Activated CD4-positive, alpha-beta T cell treated with anti-CD3 and anti-CD28 coated beads for 48 hours (primary cell): ENCODE results near the gene CST9L.

Experiments
- DNase-seq: peaks from one replicate; pipeline ENCODE4 v3.0.0-alpha.2; 2020

Gene CST9L

GRCh38 chr20:23568320-23568970, at the start of gene CST9L:
TSS of gene CST9L (minus strand) at chr20:23568484. CDS start at chr20:23568450, 34 bp downstream.
- no peak for DNase-seq

DNA sequence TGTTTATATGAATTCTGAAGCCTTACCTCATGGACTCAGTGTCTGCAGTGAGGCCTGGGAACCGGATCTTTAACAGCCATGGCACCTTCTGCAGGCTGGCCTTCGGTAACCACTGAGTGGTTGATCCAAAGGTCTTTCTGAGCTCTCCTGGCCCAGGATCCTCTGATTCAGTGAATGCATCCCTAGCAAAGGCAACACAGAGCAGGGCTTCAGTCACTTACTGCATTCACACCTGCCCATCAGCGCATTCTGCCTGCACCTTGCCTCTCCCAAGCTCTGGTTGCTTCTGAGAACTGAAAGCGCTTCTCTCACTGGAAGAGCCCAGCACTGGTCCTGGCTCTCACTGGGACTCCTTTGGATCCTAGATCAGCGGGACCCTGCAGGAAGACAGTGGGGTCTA, 45.9 kb upstream of the CST9L start:
- no peak for DNase-seq

GRCh38 chr20:23613676-23614075, 45.4 kb upstream of the CST9L start:
- DNase-seq, result no peak

GRCh38 chr20:23612396-23612795, 44.1 kb upstream of the CST9L start:
- no peak for DNase-seq

GRCh38 chr20:23609486-23610109, 41.3 kb upstream of the CST9L start:
- DNase-seq, result no peak

GRCh38 chr20:23608251-23608846, 40.1 kb upstream of the CST9L start:
- DNase-seq, result no peak

DNA sequence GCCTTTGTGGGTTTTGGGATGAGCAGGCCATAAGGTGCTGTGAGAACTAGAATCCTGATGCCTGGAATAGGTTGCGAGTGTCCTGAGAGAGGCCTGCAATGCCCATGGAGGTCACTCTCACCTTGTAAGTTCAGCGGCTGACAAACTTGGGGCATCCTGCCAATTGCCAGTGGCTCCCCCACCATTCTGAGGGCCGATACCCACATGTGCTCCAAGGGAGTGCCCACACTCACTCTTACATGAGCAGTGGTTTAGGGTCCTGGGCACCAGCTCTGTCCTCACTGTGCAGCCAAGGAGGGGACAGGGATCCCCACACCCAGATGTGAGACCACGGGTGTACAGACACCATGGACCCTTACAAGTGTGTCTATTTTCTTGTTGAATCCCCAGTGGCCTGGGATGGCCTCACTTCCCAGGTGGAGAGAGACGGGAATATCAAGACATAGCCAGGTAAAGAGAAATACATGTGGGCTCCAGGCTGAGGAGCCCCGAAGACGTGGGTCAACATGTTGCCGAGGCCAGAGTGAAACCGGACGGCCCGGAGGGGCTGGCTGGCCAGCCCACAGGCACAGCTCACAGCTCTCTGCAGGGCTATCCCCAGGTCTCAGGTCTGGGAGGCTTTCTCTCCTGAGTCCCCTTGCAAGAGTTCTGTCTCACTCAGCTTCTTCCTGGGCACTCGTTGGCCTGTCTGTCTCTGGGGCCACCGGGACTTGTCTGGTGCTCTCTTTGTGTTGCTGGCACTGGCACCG, 39.4 kb upstream of the CST9L start:
- no peak for DNase-seq

- peak; percentile 81 for DNase-seq
Observed at GRCh38 chr20:23606652-23607049, 38.4 kb upstream of the CST9L start.

GRCh38 chr20:23605867-23606651, 37.8 kb upstream of the CST9L start, which contains the start of gene CST9:
TSS of gene CST9 (minus strand) at chr20:23605917. CDS start at chr20:23605864, 53 bp downstream.
- no peak for DNase-seq

DNA sequence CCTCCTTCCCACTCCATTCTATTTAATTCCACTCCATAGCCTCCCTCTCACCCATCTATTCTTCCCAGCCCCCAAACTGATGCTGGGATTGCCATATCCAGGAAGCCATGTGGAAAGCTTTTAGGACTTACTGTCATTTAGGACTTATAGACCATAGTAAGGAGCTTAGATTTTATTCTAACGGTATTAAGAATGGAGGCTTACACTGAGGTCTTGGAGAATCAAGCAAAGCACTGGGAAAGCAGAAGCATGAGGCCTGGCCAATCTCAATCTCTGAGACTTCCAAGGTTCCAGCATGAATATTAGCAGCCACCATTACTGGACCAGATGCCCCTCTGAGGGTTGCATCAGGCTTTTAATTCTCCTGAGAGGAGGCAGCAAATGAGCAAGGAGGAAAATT, 36.0 kb upstream of the CST9L start:
- no peak for DNase-seq

DNA sequence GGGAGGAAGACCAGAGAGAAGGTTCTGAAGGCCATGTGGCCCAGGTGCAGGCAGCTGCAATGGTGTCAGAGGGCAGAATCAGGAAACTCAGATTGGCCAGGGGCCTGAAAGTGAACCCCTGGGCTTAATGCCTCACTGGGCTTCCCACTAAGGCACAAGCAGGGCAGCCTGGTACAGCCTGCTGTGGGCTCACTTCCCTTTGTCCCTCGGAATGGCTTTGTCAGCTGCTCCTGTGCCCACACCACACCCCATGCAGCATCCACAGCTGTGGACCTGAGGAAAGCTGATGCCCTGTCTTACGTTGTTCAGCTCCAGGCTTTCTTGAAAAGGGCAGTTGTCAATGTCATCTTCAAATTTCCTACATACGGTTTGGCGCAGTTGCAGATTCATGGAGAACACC, 35.0 kb upstream of the CST9L start:
- DNase-seq, result no peak

- DNase-seq, result no peak
Observed at GRCh38 chr20:23602699-23603098, 34.4 kb upstream of the CST9L start.

GRCh38 chr20:23602241-23602640, 34.0 kb upstream of the CST9L start:
- no peak for DNase-seq

DNA sequence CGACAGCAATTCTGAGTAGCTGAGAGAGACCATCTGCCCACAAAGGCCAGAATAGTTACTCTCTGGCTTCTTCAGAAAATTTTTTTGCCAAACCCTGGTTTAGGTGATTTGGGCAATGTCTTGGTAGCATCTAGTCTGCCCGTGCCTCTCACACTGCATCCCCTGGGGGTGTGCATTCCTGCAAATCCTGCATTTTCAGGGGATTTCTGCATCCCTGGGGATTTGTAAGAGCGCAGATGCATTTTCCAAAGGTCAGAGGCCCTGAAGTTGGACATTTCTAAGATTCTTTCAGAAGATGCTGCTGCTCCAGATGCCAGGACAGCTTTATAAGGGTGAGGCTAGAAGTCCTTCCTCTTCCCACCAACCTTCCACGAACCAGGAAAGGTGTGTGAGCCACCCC, 33.4 kb upstream of the CST9L start:
- DNase-seq, result no peak

DNA sequence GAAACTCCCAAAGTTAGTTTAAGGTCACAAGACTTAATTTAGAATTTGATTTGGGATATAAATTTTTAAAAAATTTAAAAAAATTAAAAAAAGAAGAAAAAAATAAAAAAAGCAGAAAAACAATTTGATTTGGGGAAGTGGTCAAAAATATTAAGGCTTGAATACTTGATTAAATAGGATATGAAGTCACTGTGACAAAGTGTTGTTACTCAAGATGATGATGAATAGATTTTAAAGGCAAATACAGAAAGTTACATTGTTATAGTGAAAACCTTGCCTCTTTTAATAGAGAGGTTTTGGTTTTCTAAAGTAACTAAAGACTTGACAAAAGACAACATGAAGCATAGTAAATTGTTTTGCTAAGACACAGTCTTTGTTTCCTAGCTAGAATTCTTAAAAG, 30.2 kb upstream of the CST9L start:
- DNase-seq, result no peak

DNA sequence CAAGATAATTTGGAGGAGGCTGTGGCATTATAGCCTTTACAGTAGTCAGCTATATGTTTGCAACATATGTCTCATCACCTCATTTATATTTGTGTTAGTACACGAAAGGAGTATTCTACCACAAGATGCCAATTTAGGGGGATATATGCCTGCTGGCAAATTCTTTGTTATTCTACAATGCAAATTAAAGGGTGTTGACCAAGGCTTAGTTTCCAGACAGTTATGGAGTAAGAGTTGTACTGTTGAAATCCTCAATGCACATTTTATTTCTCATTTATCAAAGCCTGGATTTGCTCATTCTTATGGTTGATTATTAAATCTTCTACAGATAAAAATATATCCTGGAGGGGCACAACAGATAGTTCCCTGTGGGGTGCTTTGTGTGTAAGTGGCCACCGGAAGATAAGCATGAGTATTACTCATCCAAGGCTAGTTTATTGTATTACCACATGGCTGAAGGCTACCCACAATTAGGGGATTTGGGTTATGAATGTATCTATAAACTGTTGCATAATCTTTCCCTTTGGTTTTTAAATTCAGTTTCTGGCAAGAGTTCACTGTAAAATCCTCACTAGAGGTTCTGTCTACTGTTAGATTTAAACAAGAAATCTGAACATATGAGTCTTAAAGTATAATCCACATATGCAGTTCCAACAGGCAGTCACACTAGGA, 28.4 kb upstream of the CST9L start:
- DNase-seq, result no peak

DNA sequence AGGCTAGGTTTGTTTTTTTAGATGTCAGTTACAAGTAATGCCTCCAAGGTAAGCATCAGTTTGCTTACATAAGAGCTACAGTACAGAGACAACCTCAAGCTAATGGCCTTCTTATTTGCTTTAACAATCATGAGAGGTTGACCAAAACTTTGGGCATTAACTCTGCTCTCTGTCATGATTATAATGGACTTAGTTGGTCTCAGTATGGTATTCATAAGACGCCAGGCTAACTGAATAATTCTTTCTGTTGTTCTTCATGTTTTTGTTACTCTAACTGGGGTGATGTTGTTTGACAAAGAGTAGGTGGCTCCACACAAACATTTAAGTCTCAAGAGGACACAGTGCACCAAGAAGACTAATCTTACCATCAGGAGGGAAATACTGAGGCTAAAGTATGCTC, 27.7 kb upstream of the CST9L start:
- DNase-seq, result no peak

DNA sequence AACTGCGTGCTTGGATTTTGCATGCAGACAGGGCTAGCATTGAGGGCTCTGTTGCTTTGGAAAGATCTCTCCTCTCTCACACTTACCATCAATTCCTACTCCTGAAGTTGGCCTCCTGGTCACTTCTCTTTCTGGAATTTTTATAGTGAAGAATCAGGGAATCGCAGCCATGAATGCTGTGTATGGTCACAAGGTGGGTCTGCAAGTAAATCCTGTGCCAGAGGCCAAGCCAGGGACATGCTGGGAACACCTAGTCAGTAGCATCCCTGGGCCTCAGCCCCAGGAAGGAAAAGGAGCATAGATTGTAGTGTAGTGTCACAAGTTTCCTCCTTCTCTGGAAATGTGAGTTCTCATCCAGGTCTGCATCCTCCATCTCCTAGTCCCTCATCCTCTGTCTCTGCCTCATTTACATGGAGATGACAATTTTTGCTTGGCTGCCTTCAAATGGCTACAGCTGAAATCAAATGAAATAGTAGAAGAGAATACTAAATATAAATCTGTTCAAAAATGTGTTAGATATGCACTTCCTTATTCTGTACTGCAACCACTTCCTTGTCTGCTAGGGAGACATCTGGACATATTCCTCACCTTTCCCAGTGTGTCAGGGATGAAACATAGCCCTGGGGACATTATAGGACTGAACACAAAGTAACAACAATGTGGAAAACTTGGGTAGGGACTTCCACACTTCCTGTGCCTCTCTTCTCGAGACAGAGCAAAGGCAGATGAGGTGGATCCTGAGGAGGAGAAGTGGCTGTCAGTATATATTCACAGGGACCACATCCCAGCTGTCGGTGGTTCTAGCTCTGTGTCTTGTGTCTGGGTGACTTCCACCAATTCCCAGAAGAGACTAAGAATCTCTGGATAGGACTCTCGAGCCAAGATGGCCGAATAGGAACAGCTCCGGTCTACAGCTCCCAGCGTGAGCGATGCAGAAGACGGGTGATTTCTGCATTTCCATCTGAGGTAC, 20.4 kb upstream of the CST9L start:
- DNase-seq, result no peak

- no peak for DNase-seq
Observed at GRCh38 chr20:23587631-23588030, 19.3 kb upstream of the CST9L start.

- no peak for DNase-seq
Observed at GRCh38 chr20:23586735-23587525, 18.6 kb upstream of the CST9L start.
